Measurements from ENCODE around the gene GPC5. TPM values are rescaled to one million over a fixed set of nuclear protein-coding genes. Genes with fewer than 3 reads are reported as not detected.

GPC5 gene
- total RNA-seq, result 1.4 and 2.1 TPM in 2 replicates

DNA sequence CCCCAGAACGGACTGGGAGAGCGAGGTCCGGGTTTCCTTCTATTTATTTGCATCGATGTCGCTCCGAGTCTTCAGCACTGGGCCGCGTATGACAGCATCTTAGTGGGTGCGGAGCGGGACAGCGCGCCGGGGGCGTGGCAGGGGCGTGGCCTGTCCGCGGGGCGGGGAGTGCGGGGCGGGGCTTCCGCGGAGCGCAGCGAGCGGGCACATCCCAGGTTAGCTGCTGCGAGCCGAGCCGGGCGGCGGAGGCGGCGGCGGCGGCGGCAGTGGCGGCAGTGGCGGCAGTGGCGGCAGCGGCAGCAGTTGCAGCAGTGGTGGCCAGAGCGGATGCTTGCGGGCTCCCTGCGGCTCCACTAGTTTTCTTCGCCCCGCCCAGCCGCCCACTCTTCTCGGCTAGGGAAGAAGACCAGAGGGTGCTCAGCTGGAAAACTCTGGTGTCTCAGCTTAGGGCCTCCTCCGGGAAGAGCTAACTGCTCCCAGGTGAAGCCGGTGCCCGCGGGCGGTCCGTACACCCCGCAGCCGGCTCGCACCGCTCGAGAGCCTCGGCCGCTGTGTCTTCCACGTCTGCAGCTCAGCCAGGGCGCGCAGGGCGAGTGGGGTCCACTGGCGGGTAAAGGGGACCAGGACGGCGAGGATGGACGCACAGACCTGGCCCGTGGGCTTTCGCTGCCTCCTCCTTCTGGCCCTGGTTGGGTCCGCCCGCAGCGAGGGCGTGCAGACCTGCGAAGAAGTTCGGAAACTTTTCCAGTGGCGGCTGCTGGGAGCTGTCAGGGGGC is at the start of gene GPC5:
Gene GPC5, plus strand, starts transcription at position 209 of the 776 bp plus-strand sequence.

Other genes with a start within 250 kb of the GPC5 start
- 8.9 and 18.3 TPM in 2 replicates for gene MIR17HG, start 50.9 kb upstream of the GPC5 start, total RNA-seq